HepG2 (cell line): Measurements from ENCODE around the gene TBRG4. TPM values are rescaled to one million over a fixed set of nuclear protein-coding genes. Genes with fewer than 3 reads are reported as not detected.

Experiments used
- ATM ChIP-seq: fragments of 450-650 bp; IDR thresholded peaks from 2 replicates; pipeline ENCODE4 v1.7.1; 2017; ENCODE audit warnings: mild to moderate bottlenecking, borderline replicate concordance
- BRF2 ChIP-seq: sonication (generic); formaldehyde crosslinking; IDR thresholded peaks from 2 replicates; pipeline ENCODE4 v1.8.1; 2022; ENCODE audit warnings: mild to moderate bottlenecking, missing genetic modification reagents
- CBX1 ChIP-seq: IDR thresholded peaks from one replicate; pipeline ENCODE4 v1.6.1; 2016; ENCODE audit warnings: antibody characterized with exemption, low read depth
- GLI4 ChIP-seq: sonication (generic); formaldehyde crosslinking; IDR thresholded peaks from 2 replicates; pipeline ENCODE4 v1.5.1; 2020; ENCODE audit warnings: missing genetic modification reagents, mild to moderate bottlenecking, moderate library complexity, borderline replicate concordance
- HBP1 ChIP-seq: IDR thresholded peaks from 2 replicates; pipeline ENCODE4 v1.6.1; 2016; ENCODE audit warnings: low read depth, control low read depth
- KDM1A ChIP-seq: IDR thresholded peaks from 2 replicates; pipeline ENCODE4 v1.6.1; 2016; ENCODE audit warnings: missing compliant biosample characterization
- NCOA5 ChIP-seq: sonication (generic); formaldehyde crosslinking; IDR thresholded peaks from 2 replicates; pipeline ENCODE4 v1.4.0; 2020; ENCODE audit warnings: missing genetic modification reagents
- NCOR1 ChIP-seq: fragments of 200-600 bp; sonication (generic); IDR thresholded peaks from 2 replicates; pipeline ENCODE4 v1.7.0; 2017; ENCODE audit warnings: antibody characterized with exemption, low read length, borderline replicate concordance
- NKX3-1 ChIP-seq: sonication (generic); formaldehyde crosslinking; IDR thresholded peaks from 2 replicates; pipeline ENCODE4 v1.5.0; 2020; ENCODE audit warnings: missing genetic modification reagents
- POLR2A ChIP-seq, 2 experiments: IDR thresholded peaks; 2 replicates each; pipeline ENCODE4 v1.6.1; 2011; ENCODE audit warnings: low read depth in 2 of 2, low read length in 2 of 2, mild to moderate bottlenecking in 1 of 2, moderate library complexity in 1 of 2; ENCODE audit not compliant: insufficient read depth in 1 of 2
- RARG ChIP-seq: sonication (generic); formaldehyde crosslinking; IDR thresholded peaks from 2 replicates; pipeline ENCODE4 v1.4.0; 2020; ENCODE audit warnings: low read depth, mild to moderate bottlenecking, missing genetic modification reagents
- SMC3 ChIP-seq: IDR thresholded peaks from 2 replicates; pipeline ENCODE4 v1.6.1; 2011; ENCODE audit warnings: low read length, improper control_type of control experiment
- SUZ12 ChIP-seq: fragments of 150-350 bp; IDR thresholded peaks from 2 replicates; pipeline ENCODE4 v1.6.1; 2014; ENCODE audit warnings: low read depth, low read length
- ZNF124 ChIP-seq: sonication (generic); formaldehyde crosslinking; IDR thresholded peaks from 2 replicates; pipeline ENCODE4 v1.4.0; 2020; ENCODE audit warnings: missing genetic modification reagents
- ZNF337 ChIP-seq: sonication (generic); formaldehyde crosslinking; IDR thresholded peaks from 2 replicates; pipeline ENCODE4 v1.5.1; 2020; ENCODE audit warnings: missing genetic modification reagents, low read depth, mild to moderate bottlenecking, borderline replicate concordance
- ZNF564 ChIP-seq: sonication (generic); formaldehyde crosslinking; IDR thresholded peaks from 2 replicates; pipeline ENCODE4 v1.8.1; 2023; ENCODE audit warnings: mild to moderate bottlenecking, missing genetic modification reagents
- ZNF572 ChIP-seq: sonication (generic); formaldehyde crosslinking; IDR thresholded peaks from 2 replicates; pipeline ENCODE4 v1.5.1; 2020; ENCODE audit warnings: mild to moderate bottlenecking, missing genetic modification reagents
- ZNF704 ChIP-seq: sonication (generic); formaldehyde crosslinking; IDR thresholded peaks from 2 replicates; pipeline ENCODE4 v1.8.1; 2023; ENCODE audit warnings: mild to moderate bottlenecking, inconsistent platforms, moderate library complexity, missing genetic modification reagents, borderline replicate concordance
- ZNF75D ChIP-seq: sonication (generic); formaldehyde crosslinking; IDR thresholded peaks from 2 replicates; pipeline ENCODE4 v1.8.1; 2023; ENCODE audit warnings: missing genetic modification reagents, mild to moderate bottlenecking, borderline replicate concordance
- ZNF83 ChIP-seq: sonication (generic); formaldehyde crosslinking; IDR thresholded peaks from 2 replicates; pipeline ENCODE4 v1.4.0; 2020; ENCODE audit warnings: missing genetic modification reagents, mild to moderate bottlenecking, borderline replicate concordance
- ZSCAN22 ChIP-seq: sonication (generic); formaldehyde crosslinking; IDR thresholded peaks from 2 replicates; pipeline ENCODE4 v1.4.0; 2020; ENCODE audit warnings: mild to moderate bottlenecking, missing genetic modification reagents
- polyA plus RNA-seq, 8 experiments: library from polyadenylated mRNA; depleted of rRNA in 3 of 8; stranded (reverse) in 7 of 8; unstranded in 1 of 8; fragments of >200 nt; fragmentation: Illumina TruSeq in 4 of 8; extraction: Trizol in 4 of 8; gene quantifications; 2 replicates each; pipeline versions ENCODE4 v1.2.1 to v1.2.3, GENCODE V29; 2011 to 2016; ENCODE audit warnings: low read depth in 4 of 8, missing spikeins in 1 of 8, mixed read lengths in 1 of 8; ENCODE audit not compliant: insufficient read depth in 1 of 8
- total RNA-seq, 5 experiments: library from RNA; depleted of rRNA; stranded (reverse); fragments of >200 nt; fragmentation: Illumina TruSeq; extraction: Trizol; gene quantifications; 2 replicates each; pipeline ENCODE4 v1.2.3, GENCODE V29; 2016; ENCODE audit warnings: low read depth in 1 of 5
- TF ChIP-seq, protein P1 (sequence below): sonication (generic); formaldehyde crosslinking; IDR thresholded peaks from 2 replicates; pipeline ENCODE4 v1.5.0; 2020; ENCODE audit warnings: mild to moderate bottlenecking, missing genetic modification reagents
- TF ChIP-seq, protein P2 (sequence below): sonication (generic); formaldehyde crosslinking; IDR thresholded peaks from 2 replicates; pipeline ENCODE4 v1.5.0; 2020; ENCODE audit warnings: missing genetic modification reagents

TBRG4 gene
- total and polyA plus RNA-seq, 2 of the 13 experiments (the other 11 are each of a cell fraction or from before 2014, with no cell fraction given), result 87.8 to 107 TPM

DNA sequence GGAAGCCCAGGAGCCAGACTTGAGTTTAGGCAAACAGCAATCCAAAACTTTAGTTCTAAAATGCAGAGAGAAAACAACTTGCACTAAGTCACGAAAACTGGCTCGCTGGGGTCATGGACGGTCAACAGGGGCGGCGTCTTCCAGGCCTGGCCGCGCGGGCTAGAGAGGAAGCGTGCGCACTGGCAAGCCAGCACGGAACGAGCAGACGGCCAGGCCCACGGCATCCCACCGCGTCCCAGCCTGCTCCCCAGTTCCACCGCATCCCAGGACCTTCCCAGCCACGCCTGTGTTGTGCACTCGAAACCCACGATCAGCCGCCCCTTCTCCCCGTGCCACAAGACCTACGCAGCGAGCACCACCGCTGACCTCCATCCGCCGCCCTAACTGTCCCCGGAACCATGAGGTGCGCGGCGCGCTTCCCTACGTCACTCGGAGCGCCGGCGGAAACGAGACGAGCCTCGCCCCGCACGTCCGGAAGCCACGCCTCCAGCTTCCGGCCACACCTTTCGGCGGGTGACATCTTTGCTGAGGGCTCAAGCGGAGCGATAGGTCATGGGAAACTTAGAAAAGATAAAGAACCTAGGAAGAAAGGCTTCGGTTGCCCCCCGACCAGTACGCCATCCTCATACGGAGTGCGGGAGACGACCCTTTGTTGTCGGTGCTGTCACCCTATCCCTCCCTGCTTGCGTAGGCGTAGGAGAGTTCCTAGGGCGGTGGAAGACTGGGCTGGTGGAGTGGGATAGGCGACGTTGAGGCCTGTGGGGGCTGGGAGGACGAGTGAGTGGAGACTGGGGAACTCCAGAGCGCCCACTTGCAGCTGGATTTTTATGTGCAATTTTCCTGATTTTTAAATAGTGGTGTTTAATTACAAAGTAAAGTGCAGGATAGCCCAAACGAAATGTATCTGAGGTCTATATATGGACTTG is at the start of gene TBRG4 (continued):
- TF ChIP-seq RARG (0 out of 2 replicates have a peak, but pooled peaks have one; percentile 56), ZNF564 (CRISPR knock-in tag) (0 out of 2 replicates have a peak, but pooled peaks have one; percentile 24), SUZ12 (no peak), POLR2A (IDR thresholded peaks at IDR 0.05; ENCODE audit: insufficient read depth in 1 of 2, low read depth in 2 of 2, low read length in 2 of 2) (peak; percentile 97), KDM1A (CRISPR knock-in tag) (no peak), CBX1 (peak; percentile 25), NCOR1 (peak; percentile 50; the same call in 1 of the 2 replicates), ATM (no peak), GLI4 (CRISPR knock-in tag) (no peak), ZNF704 (CRISPR knock-in tag) (peak; percentile 98), NCOA5 (no peak), ZNF83 (0 out of 2 replicates have a peak, but pooled peaks have one; percentile 84), ZNF75D (no peak), NKX3-1 (CRISPR knock-in tag) (peak; percentile 79; the same call in 1 of the 2 replicates), BRF2 (CRISPR knock-in tag) (no peak), SMC3 (no peak), ZSCAN22 (0 out of 2 replicates have a peak, but pooled peaks have one; percentile 44), ZNF337 (CRISPR knock-in tag) (no peak; the same call in 1 of the 2 replicates), HBP1 (peak; percentile 94), ZNF124 (CRISPR knock-in tag) (peak; percentile 57; the same call in 1 of the 2 replicates), ZNF572 (CRISPR knock-in tag) (peak; percentile 91; the same call in 1 of the 2 replicates)
- TF ChIP-seq, protein P1, sequence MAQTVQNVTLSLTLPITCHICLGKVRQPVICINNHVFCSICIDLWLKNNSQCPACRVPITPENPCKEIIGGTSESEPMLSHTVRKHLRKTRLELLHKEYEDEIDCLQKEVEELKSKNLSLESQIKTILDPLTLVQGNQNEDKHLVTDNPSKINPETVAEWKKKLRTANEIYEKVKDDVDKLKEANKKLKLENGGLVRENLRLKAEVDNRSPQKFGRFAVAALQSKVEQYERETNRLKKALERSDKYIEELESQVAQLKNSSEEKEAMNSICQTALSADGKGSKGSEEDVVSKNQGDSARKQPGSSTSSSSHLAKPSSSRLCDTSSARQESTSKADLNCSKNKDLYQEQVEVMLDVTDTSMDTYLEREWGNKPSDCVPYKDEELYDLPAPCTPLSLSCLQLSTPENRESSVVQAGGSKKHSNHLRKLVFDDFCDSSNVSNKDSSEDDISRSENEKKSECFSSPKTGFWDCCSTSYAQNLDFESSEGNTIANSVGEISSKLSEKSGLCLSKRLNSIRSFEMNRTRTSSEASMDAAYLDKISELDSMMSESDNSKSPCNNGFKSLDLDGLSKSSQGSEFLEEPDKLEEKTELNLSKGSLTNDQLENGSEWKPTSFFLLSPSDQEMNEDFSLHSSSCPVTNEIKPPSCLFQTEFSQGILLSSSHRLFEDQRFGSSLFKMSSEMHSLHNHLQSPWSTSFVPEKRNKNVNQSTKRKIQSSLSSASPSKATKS (CRISPR knock-in tag), result no peak; the same call in 1 of the 2 replicates
- TF ChIP-seq, protein P2, sequence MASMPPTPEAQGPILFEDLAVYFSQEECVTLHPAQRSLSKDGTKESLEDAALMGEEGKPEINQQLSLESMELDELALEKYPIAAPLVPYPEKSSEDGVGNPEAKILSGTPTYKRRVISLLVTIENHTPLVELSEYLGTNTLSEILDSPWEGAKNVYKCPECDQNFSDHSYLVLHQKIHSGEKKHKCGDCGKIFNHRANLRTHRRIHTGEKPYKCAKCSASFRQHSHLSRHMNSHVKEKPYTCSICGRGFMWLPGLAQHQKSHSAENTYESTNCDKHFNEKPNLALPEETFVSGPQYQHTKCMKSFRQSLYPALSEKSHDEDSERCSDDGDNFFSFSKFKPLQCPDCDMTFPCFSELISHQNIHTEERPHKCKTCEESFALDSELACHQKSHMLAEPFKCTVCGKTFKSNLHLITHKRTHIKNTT (CRISPR knock-in tag), result 0 out of 2 replicates have a peak, but pooled peaks have one; percentile 21
